ENCODE data around the gene RSBN1. TPM values are rescaled to one million over a fixed set of nuclear protein-coding genes. Genes with fewer than 3 reads are reported as not detected.

Gene RSBN1
- total RNA-seq, 2 donors from 2014 or later = 14.2 to 17.4 TPM

- Histone ChIP-seq H3K4me3 (no peak overlapping the region), H3K4me1 (no peaks in the 10 kb centered on the region), H3K9me3 (no peaks in the 10 kb centered on the region), H3K36me3 (replicated peaks in 1 of 2; ENCODE audit: insufficient read depth in 1 of 2, low read depth in 2 of 2) (no peaks in the 10 kb centered on the region), H3K27me3 (no peaks in the 10 kb centered on the region), H3K27ac (no peak overlapping the region)
- no peak for ATAC-seq
- intact Hi-C loops (cut with DNase I) = no loop called here
- TF ChIP-seq POLR2A (IDR thresholded peaks at IDR 0.05) (no peak), CTCF (IDR thresholded peaks at IDR 0.05) (no peak)
- DNase-seq = no peak
These were observed 61.2 kb downstream of the RSBN1 start for GRCh38 chr1:113751114-113751513.

GRCh38 chr1:113749402-113749801, 62.9 kb downstream of the RSBN1 start:
- TF ChIP-seq POLR2A (IDR thresholded peaks at IDR 0.05) (no peak), CTCF (IDR thresholded peaks at IDR 0.05) (no peak)
- Histone ChIP-seq H3K27me3 (no peaks in the 10 kb centered on the region), H3K4me3 (no peak overlapping the region), H3K4me1 (no peaks in the 10 kb centered on the region), H3K27ac (no peak overlapping the region), H3K9me3 (no peaks in the 10 kb centered on the region), H3K36me3 (replicated peaks in 1 of 2; ENCODE audit: insufficient read depth in 1 of 2, low read depth in 2 of 2) (no peaks in the 10 kb centered on the region)
- 77 to 81% methylated on average over 3 of the region's 3 CpGs for WGBS, 2 donors
- ATAC-seq = no peak
- DNase-seq = no peak
- intact Hi-C loops (cut with DNase I) = no loop called here

DNA sequence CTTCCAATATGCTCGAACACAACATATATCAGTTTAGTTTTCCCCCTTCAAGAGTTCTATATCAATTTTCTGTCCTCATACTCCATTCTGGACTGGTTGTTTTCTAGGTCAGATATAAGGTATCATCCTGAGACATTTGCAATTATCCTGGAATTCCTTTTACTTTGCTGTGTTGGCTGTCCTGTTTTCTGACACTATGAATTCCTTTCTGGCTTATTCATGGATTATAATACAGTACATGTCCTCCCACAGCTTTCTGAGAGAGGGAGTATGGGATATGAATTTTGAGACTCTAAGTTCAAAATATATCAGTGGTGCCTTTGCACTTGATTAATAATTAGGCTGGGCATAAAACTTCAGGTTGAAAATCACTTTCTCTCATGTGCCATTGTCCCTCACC, 64.9 kb downstream of the RSBN1 start:
- TF ChIP-seq POLR2A (IDR thresholded peaks at IDR 0.05) (no peak), CTCF (IDR thresholded peaks at IDR 0.05) (no peak)

DNA sequence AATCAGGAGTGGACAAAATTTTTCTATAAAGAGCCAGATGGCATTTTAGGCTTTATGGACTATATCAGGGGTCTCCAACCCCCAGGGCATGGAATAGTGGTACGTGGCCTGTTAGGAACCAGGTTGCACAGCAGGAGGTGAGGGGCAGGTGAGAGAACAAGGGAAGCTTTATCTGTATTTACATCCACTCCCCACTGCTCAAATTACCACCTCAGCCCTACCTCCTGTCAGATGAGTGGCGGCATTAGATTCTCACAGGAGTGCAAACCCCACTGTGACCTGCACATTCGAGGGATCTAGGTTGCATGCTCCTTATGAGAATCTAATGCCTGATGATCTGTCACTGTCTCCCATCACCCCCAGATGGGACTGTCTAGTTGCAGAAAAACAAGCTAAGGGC, 66.9 kb downstream of the RSBN1 start:
- no peak overlapping the region for H3K27ac ChIP-seq
- H3K4me3 ChIP-seq = no peak overlapping the region
- no peaks in the 10 kb centered on the region for H3K36me3 ChIP-seq (replicated peaks in 1 of 2; ENCODE audit: insufficient read depth in 1 of 2, low read depth in 2 of 2)
- no peaks in the 10 kb centered on the region for H3K9me3 ChIP-seq
- H3K27me3 ChIP-seq = no peaks in the 10 kb centered on the region
- H3K4me1 ChIP-seq = no peaks in the 10 kb centered on the region
- TF ChIP-seq CTCF (IDR thresholded peaks at IDR 0.05) (no peak), POLR2A (IDR thresholded peaks at IDR 0.05) (no peak)
- no peak for ATAC-seq
- 76 to 81% methylated on average over 3 of the region's 3 CpGs for WGBS, 2 donors
- intact Hi-C loops (cut with DNase I) = no loop called here
- no peak for DNase-seq

More for the DNA sequence above, 64.9 kb downstream of the RSBN1 start:
- Histone ChIP-seq H3K9me3 (no peaks in the 10 kb centered on the region), H3K4me3 (no peak overlapping the region), H3K36me3 (replicated peaks in 1 of 2; ENCODE audit: insufficient read depth in 1 of 2, low read depth in 2 of 2) (no peaks in the 10 kb centered on the region), H3K27me3 (no peaks in the 10 kb centered on the region), H3K27ac (no peak overlapping the region), H3K4me1 (no peaks in the 10 kb centered on the region)
- no peak for DNase-seq
- 86 to 88% methylated on average over 1 of the region's 1 CpG for WGBS, 2 donors
- no peak for ATAC-seq
- intact Hi-C loops (cut with DNase I) = no loop called here

DNA sequence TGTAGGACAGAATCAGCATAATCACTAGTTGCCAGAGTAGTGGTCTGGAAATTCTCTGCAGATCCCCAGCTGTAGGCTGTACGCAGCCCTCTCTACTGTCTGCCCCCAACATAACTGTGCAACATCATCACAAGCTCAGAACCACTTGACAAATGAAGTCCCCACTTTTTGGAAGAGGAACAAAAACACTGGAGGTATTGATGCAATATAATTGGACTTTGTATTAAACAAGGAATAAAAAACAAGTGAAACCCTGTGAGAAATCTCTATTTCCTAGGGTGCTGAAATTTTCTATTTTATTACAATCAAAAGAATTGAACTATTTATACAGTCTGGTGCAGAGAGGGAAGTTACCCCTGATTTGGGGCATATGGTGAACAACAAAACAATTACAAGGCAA, 68.2 kb downstream of the RSBN1 start:
- no peak overlapping the region for H3K4me3 ChIP-seq
- no peak for TF ChIP-seq CTCF (IDR thresholded peaks at IDR 0.05)
- TF ChIP-seq POLR2A (IDR thresholded peaks at IDR 0.05) = no peak
- no peak overlapping the region for H3K27ac ChIP-seq
- no peaks in the 10 kb centered on the region for H3K27me3 ChIP-seq
- no peak for ATAC-seq
- H3K9me3 ChIP-seq = no peaks in the 10 kb centered on the region
- H3K4me1 ChIP-seq = no peaks in the 10 kb centered on the region
- intact Hi-C loops (cut with DNase I) = no loop called here
- DNase-seq = no peak
- WGBS, 2 donors = 100% methylated on average over 1 of the region's 1 CpG
- no peaks in the 10 kb centered on the region for H3K36me3 ChIP-seq (replicated peaks in 1 of 2; ENCODE audit: insufficient read depth in 1 of 2, low read depth in 2 of 2)

Data from body of pancreas (tissue), 4 donors.